ENCODE data around the gene COL25A1. TPM values are rescaled to one million over a fixed set of nuclear protein-coding genes. Genes with fewer than 3 reads are reported as not detected.

Gene COL25A1
- total and polyA plus RNA-seq, 2 donors: 0.75 to 1.5 TPM

- no peak for DNase-seq (ENCODE audit: low read depth in 6 of 9, low spot score in 9 of 9)
- Histone ChIP-seq H3K27ac (ENCODE audit: low read depth in 1 of 2, low read length in 1 of 2) (no peak overlapping the region), H3K36me3 (ENCODE audit: control insufficient read depth in 2 of 2, insufficient read depth in 2 of 2, low read length in 1 of 2) (no peaks in the 10 kb centered on the region), H3K9me3 (ENCODE audit: control insufficient read depth in 2 of 2, insufficient read depth in 1 of 2, low read length in 1 of 2) (no peaks in the 10 kb centered on the region), H3K27me3 (ENCODE audit: control insufficient read depth in 2 of 2, insufficient read depth in 1 of 2, low read length in 1 of 2) (no peaks in the 10 kb centered on the region), H3K4me3 (ENCODE audit: low read length in 2 of 2) (no peak overlapping the region), H3K4me1 (ENCODE audit: control insufficient read depth in 2 of 2, insufficient read depth in 2 of 2, low read length in 2 of 2) (no peaks in the 10 kb centered on the region)
- 73% methylated on average over 2 of the region's 2 CpGs for WGBS
These were observed 481.0 kb downstream of the COL25A1 start for GRCh38 chr4:108821351-108821930.

- H3K27me3 ChIP-seq (ENCODE audit: control insufficient read depth in 2 of 2, insufficient read depth in 1 of 2, low read length in 1 of 2): no peaks in the 10 kb centered on the region
- H3K4me3 ChIP-seq (ENCODE audit: low read length in 2 of 2): no peak overlapping the region
- H3K27ac ChIP-seq (ENCODE audit: low read depth in 1 of 2, low read length in 1 of 2): no peak overlapping the region
- 97% methylated on average over 1 of the region's 1 CpG for WGBS
- H3K36me3 ChIP-seq (ENCODE audit: control insufficient read depth in 2 of 2, insufficient read depth in 2 of 2, low read length in 1 of 2): no peaks in the 10 kb centered on the region
- no peaks in the 10 kb centered on the region for H3K9me3 ChIP-seq (ENCODE audit: control insufficient read depth in 2 of 2, insufficient read depth in 1 of 2, low read length in 1 of 2)
- no peaks in the 10 kb centered on the region for H3K4me1 ChIP-seq (ENCODE audit: control insufficient read depth in 2 of 2, insufficient read depth in 2 of 2, low read length in 2 of 2)
- no peak for DNase-seq (ENCODE audit: low read depth in 6 of 9, low spot score in 9 of 9)
These were observed 481.7 kb downstream of the COL25A1 start for GRCh38 chr4:108820492-108821350.

GRCh38 chr4:108814326-108814725, 488.1 kb downstream of the COL25A1 start:
- 93% methylated on average over 4 of the region's 4 CpGs for WGBS
- no peaks in the 10 kb centered on the region for H3K27me3 ChIP-seq (ENCODE audit: control insufficient read depth in 2 of 2, insufficient read depth in 1 of 2, low read length in 1 of 2)
- no peaks in the 10 kb centered on the region for H3K9me3 ChIP-seq (ENCODE audit: control insufficient read depth in 2 of 2, insufficient read depth in 1 of 2, low read length in 1 of 2)
- peak in 1 of 9 donors; percentile 18 for DNase-seq (ENCODE audit: low read depth in 6 of 9, low spot score in 9 of 9)
- no peak overlapping the region for H3K4me3 ChIP-seq (ENCODE audit: low read length in 2 of 2)
- H3K4me1 ChIP-seq (ENCODE audit: control insufficient read depth in 2 of 2, insufficient read depth in 2 of 2, low read length in 2 of 2): no peaks in the 10 kb centered on the region
- H3K36me3 ChIP-seq (ENCODE audit: control insufficient read depth in 2 of 2, insufficient read depth in 2 of 2, low read length in 1 of 2): no peaks in the 10 kb centered on the region
- H3K27ac ChIP-seq (ENCODE audit: low read depth in 1 of 2, low read length in 1 of 2): no peak overlapping the region

- WGBS: 93% methylated on average over 3 of the region's 3 CpGs
These were observed 489.2 kb downstream of the COL25A1 start for GRCh38 chr4:108813261-108813660.

GRCh38 chr4:108811486-108811885, 491.0 kb downstream of the COL25A1 start:
- no peak overlapping the region for H3K27ac ChIP-seq (ENCODE audit: low read depth in 1 of 2, low read length in 1 of 2)
- no peaks in the 10 kb centered on the region for H3K4me1 ChIP-seq (ENCODE audit: control insufficient read depth in 2 of 2, insufficient read depth in 2 of 2, low read length in 2 of 2)
- no peaks in the 10 kb centered on the region for H3K36me3 ChIP-seq (ENCODE audit: control insufficient read depth in 2 of 2, insufficient read depth in 2 of 2, low read length in 1 of 2)
- WGBS: 95% methylated on average over 1 of the region's 1 CpG
- no peaks in the 10 kb centered on the region for H3K9me3 ChIP-seq (ENCODE audit: control insufficient read depth in 2 of 2, insufficient read depth in 1 of 2, low read length in 1 of 2)
- no peak overlapping the region for H3K4me3 ChIP-seq (ENCODE audit: low read length in 2 of 2)
- no peaks in the 10 kb centered on the region for H3K27me3 ChIP-seq (ENCODE audit: control insufficient read depth in 2 of 2, insufficient read depth in 1 of 2, low read length in 1 of 2)
- no peak for DNase-seq (ENCODE audit: low read depth in 6 of 9, low spot score in 9 of 9)

More at GRCh38 chr4:108813261-108813660, 489.2 kb downstream of the COL25A1 start:
- Histone ChIP-seq H3K36me3 (ENCODE audit: control insufficient read depth in 2 of 2, insufficient read depth in 2 of 2, low read length in 1 of 2) (no peaks in the 10 kb centered on the region), H3K4me1 (ENCODE audit: control insufficient read depth in 2 of 2, insufficient read depth in 2 of 2, low read length in 2 of 2) (no peaks in the 10 kb centered on the region), H3K27me3 (ENCODE audit: control insufficient read depth in 2 of 2, insufficient read depth in 1 of 2, low read length in 1 of 2) (no peaks in the 10 kb centered on the region), H3K27ac (ENCODE audit: low read depth in 1 of 2, low read length in 1 of 2) (no peak overlapping the region), H3K9me3 (ENCODE audit: control insufficient read depth in 2 of 2, insufficient read depth in 1 of 2, low read length in 1 of 2) (no peaks in the 10 kb centered on the region), H3K4me3 (ENCODE audit: low read length in 2 of 2) (no peak overlapping the region)
- no peak for DNase-seq (ENCODE audit: low read depth in 6 of 9, low spot score in 9 of 9)

GRCh38 chr4:108810087-108810486, 492.4 kb downstream of the COL25A1 start:
- Histone ChIP-seq H3K4me1 (ENCODE audit: control insufficient read depth in 2 of 2, insufficient read depth in 2 of 2, low read length in 2 of 2) (no peaks in the 10 kb centered on the region), H3K27ac (ENCODE audit: low read depth in 1 of 2, low read length in 1 of 2) (no peak overlapping the region), H3K27me3 (ENCODE audit: control insufficient read depth in 2 of 2, insufficient read depth in 1 of 2, low read length in 1 of 2) (no peaks in the 10 kb centered on the region), H3K4me3 (ENCODE audit: low read length in 2 of 2) (no peak overlapping the region), H3K36me3 (ENCODE audit: control insufficient read depth in 2 of 2, insufficient read depth in 2 of 2, low read length in 1 of 2) (no peaks in the 10 kb centered on the region), H3K9me3 (ENCODE audit: control insufficient read depth in 2 of 2, insufficient read depth in 1 of 2, low read length in 1 of 2) (no peaks in the 10 kb centered on the region)
- 97% methylated on average over 1 of the region's 1 CpG for WGBS
- DNase-seq (ENCODE audit: low read depth in 6 of 9, low spot score in 9 of 9): no peak

- Histone ChIP-seq H3K27me3 (ENCODE audit: control insufficient read depth in 2 of 2, insufficient read depth in 1 of 2, low read length in 1 of 2) (no peaks in the 10 kb centered on the region), H3K4me3 (ENCODE audit: low read length in 2 of 2) (no peak overlapping the region), H3K4me1 (ENCODE audit: control insufficient read depth in 2 of 2, insufficient read depth in 2 of 2, low read length in 2 of 2) (no peaks in the 10 kb centered on the region), H3K27ac (ENCODE audit: low read depth in 1 of 2, low read length in 1 of 2) (no peak overlapping the region), H3K9me3 (ENCODE audit: control insufficient read depth in 2 of 2, insufficient read depth in 1 of 2, low read length in 1 of 2) (no peaks in the 10 kb centered on the region), H3K36me3 (ENCODE audit: control insufficient read depth in 2 of 2, insufficient read depth in 2 of 2, low read length in 1 of 2) (no peaks in the 10 kb centered on the region)
- WGBS: 96% methylated on average over 5 of the region's 5 CpGs
- no peak for DNase-seq (ENCODE audit: low read depth in 6 of 9, low spot score in 9 of 9)
These were observed 497.7 kb downstream of the COL25A1 start for GRCh38 chr4:108804648-108805273.

GRCh38 chr4:108799306-108799705, 503.2 kb downstream of the COL25A1 start:
- Histone ChIP-seq H3K4me3 (ENCODE audit: low read length in 2 of 2) (no peak overlapping the region), H3K27ac (ENCODE audit: low read depth in 1 of 2, low read length in 1 of 2) (no peak overlapping the region), H3K27me3 (ENCODE audit: control insufficient read depth in 2 of 2, insufficient read depth in 1 of 2, low read length in 1 of 2) (no peaks in the 10 kb centered on the region), H3K36me3 (ENCODE audit: control insufficient read depth in 2 of 2, insufficient read depth in 2 of 2, low read length in 1 of 2) (no peaks in the 10 kb centered on the region), H3K4me1 (ENCODE audit: control insufficient read depth in 2 of 2, insufficient read depth in 2 of 2, low read length in 2 of 2) (no peaks in the 10 kb centered on the region), H3K9me3 (ENCODE audit: control insufficient read depth in 2 of 2, insufficient read depth in 1 of 2, low read length in 1 of 2) (no peaks in the 10 kb centered on the region)
- no peak for DNase-seq (ENCODE audit: low read depth in 6 of 9, low spot score in 9 of 9)
- WGBS: 59% methylated on average over 5 of the region's 5 CpGs

GRCh38 chr4:108796173-108796572, 506.3 kb downstream of the COL25A1 start:
- no peaks in the 10 kb centered on the region for H3K36me3 ChIP-seq (ENCODE audit: control insufficient read depth in 2 of 2, insufficient read depth in 2 of 2, low read length in 1 of 2)
- no peak for DNase-seq (ENCODE audit: low read depth in 6 of 9, low spot score in 9 of 9)
- H3K27me3 ChIP-seq (ENCODE audit: control insufficient read depth in 2 of 2, insufficient read depth in 1 of 2, low read length in 1 of 2): no peaks in the 10 kb centered on the region
- 96% methylated on average over 3 of the region's 3 CpGs for WGBS
- H3K4me3 ChIP-seq (ENCODE audit: low read length in 2 of 2): no peak overlapping the region
- H3K27ac ChIP-seq (ENCODE audit: low read depth in 1 of 2, low read length in 1 of 2): no peak overlapping the region
- H3K4me1 ChIP-seq (ENCODE audit: control insufficient read depth in 2 of 2, insufficient read depth in 2 of 2, low read length in 2 of 2): no peaks in the 10 kb centered on the region
- no peaks in the 10 kb centered on the region for H3K9me3 ChIP-seq (ENCODE audit: control insufficient read depth in 2 of 2, insufficient read depth in 1 of 2, low read length in 1 of 2)
